Activated T-cell treated with anti-CD3 and anti-CD28 coated beads, Interleukin-2, amount 50 U/mL, for 4 hours (primary cell): ENCODE data around the gene WWOX. TPM values are rescaled to one million over a fixed set of nuclear protein-coding genes. Genes with fewer than 3 reads are reported as not detected.
"Not testable (repeated sequence)": the region's sequence is repeated elsewhere in the genome, so short reads cannot be mapped to it uniquely, and the experiment has no call there.

Experiments
- ATAC-seq, 2 donors: fragments of 200-7000 bp; cut with Tn5 transposase; one replicate each; pipeline ENCODE4 v1.10.0; 2021
- DNase-seq: peaks from one replicate; pipeline ENCODE4 v3.0.0-alpha.2; 2020
- H3K27me3 Mint-ChIP-seq: one replicate; pipeline ENCODE4 v1.8.0; 2021; ENCODE audit warnings: low read depth, mixed read lengths
- H3K36me3 Mint-ChIP-seq: one replicate; pipeline ENCODE4 v1.8.0; 2022; ENCODE audit warnings: mixed read lengths; ENCODE audit not compliant: insufficient read depth
- H3K4me1 Mint-ChIP-seq: one replicate; pipeline ENCODE4 v1.8.0; 2021; ENCODE audit warnings: low read depth, mixed read lengths
- H3K4me3 Mint-ChIP-seq: one replicate; pipeline ENCODE4 v1.8.0; 2021; ENCODE audit warnings: mild to moderate bottlenecking, moderate library complexity, mixed read lengths
- H3K9me3 Mint-ChIP-seq: one replicate; pipeline ENCODE4 v1.8.0; 2021; ENCODE audit warnings: mixed read lengths
- total RNA-seq, 3 donors: library from RNA; stranded (reverse); gene quantifications; one replicate each; pipeline ENCODE4 v1.2.1, GENCODE V29; 2021

WWOX gene
- total RNA-seq, result 10 to 100 TPM; 13.9 to 19.1 (median 18.9) TPM

DNA sequence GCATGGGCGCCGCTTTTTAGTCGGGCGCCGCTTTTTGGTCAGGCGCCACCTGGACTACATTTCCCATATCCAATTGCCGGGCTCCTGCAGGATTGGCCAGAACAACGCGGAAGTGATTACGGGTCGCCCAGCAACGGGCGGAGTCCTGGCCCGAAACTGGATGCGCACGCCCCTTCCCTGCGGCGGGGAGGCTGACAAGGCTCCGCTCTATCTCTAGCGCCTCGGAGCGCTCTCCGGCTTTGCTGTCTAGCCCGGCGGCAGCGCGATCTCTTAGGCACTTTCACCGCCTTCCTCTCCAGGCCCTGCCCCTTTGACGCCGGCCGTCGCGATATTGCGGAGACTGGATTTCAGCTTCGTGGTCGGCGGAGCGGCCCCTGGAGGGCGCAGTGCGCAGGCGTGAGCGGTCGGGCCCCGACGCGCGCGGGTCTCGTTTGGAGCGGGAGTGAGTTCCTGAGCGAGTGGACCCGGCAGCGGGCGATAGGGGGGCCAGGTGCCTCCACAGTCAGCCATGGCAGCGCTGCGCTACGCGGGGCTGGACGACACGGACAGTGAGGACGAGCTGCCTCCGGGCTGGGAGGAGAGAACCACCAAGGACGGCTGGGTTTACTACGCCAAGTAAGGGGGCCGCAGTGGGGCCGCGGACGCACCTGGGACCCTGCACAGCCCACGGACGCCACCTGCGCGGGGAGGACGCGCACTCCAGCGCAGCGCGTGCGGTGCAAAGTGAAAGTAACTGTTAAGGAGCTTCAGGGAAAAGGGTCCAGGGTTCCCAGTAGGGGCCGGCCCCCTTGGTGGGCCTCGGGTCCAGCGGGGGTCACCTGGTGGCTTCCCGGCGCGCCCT lies at the start of gene WWOX:
Gene WWOX (plus strand): TSS at position 384 of the 841 bp plus-strand sequence.
- DNase-seq, result peak; percentile 93
- Mint-ChIP-seq H3K27me3 (peaks cover 8% of the 10 kb centered on the region), H3K4me1 (peaks cover 23% of the 10 kb centered on the region), H3K4me3 (peak within 1 kb of the TSS; percentile 89), H3K9me3 (no peaks in the 10 kb centered on the region), H3K36me3 (no peaks in the 10 kb centered on the region)
- peak; percentile 96 to 98 for ATAC-seq

DNA sequence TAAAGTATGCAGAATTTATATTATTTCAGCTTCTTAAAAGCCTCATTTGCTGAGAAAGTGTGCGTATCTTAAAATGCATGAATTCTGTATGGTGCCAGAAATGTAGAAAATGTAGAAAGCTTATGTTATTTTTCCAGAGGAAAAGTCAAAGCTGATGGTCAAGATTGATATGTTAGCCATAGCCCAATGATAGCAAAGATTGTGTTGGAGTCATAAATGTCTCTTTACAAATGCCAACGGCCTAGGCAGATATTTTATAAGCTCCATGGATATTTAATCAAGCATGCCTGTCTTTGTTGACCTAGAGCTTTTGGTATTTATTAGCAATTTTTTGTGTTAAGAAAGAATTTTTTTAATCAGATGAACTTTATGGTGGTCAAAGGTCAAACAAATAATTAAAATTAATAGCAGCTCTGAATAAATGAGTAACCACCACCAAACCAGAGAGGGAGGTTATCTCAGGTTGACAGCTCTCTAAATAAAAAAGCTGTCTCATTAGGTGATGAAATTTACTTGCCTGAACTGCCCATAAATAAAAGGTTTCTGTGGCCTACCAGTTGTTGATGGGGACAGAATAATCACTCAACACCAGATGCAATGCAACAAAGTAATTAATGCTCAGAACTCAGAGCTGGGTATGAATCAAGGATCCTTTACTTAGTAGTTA lies 48.6 kb upstream of the WWOX start:
- Mint-ChIP-seq H3K27me3 (peaks cover 20% of the 10 kb centered on the region), H3K4me3 (no peak overlapping the region), H3K9me3 (no peaks in the 10 kb centered on the region), H3K36me3 (no peaks in the 10 kb centered on the region), H3K4me1 (no peaks in the 10 kb centered on the region)
- ATAC-seq (no peak), DNase-seq (no peak)

GRCh38 chr16:78057803-78058564 lies 41.5 kb upstream of the WWOX start:
- Mint-ChIP-seq H3K27me3 (no peaks in the 10 kb centered on the region), H3K4me3 (no peak overlapping the region), H3K9me3 (no peaks in the 10 kb centered on the region), H3K4me1 (no peaks in the 10 kb centered on the region), H3K36me3 (no peaks in the 10 kb centered on the region)
- ATAC-seq, result no peak
- DNase-seq, result no peak

DNA sequence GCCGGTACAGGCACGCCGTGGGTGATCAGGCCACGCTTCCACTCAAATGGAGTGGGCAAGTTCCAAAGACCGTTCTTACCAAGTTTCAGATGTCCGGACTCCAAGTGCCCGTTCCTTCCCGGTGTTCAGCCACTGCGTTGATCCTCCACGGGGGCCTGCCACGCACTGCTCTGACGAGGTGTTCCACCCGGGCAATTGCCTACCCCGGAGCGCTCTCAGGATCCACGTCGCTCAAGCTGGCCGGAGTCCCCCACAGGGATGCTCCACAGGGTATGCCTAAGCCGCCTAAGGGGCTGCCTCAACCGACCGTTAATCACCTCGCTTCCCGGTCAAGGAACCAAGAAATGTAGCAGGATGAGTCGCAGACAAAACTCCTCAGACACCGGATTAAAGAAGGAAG lies 39.6 kb upstream of the WWOX start:
- H3K9me3 Mint-ChIP-seq, H3K4me3 Mint-ChIP-seq, DNase-seq, ATAC-seq, H3K36me3 Mint-ChIP-seq, H3K4me1 Mint-ChIP-seq, H3K27me3 Mint-ChIP-seq: not testable (repeated sequence)

GRCh38 chr16:78060295-78060694 lies 39.2 kb upstream of the WWOX start:
- ATAC-seq (no peak), DNase-seq (no peak)
- Mint-ChIP-seq H3K4me1 (no peaks in the 10 kb centered on the region), H3K36me3 (no peaks in the 10 kb centered on the region), H3K27me3 (no peaks in the 10 kb centered on the region), H3K4me3 (no peak overlapping the region), H3K9me3 (no peaks in the 10 kb centered on the region)

GRCh38 chr16:78060809-78061208 lies 38.6 kb upstream of the WWOX start:
- Mint-ChIP-seq H3K4me1 (no peaks in the 10 kb centered on the region), H3K36me3 (no peaks in the 10 kb centered on the region), H3K27me3 (no peaks in the 10 kb centered on the region), H3K4me3 (no peak overlapping the region), H3K9me3 (no peaks in the 10 kb centered on the region)
- DNase-seq (no peak), ATAC-seq (no peak)

GRCh38 chr16:78065319-78065718 lies 34.1 kb upstream of the WWOX start:
- DNase-seq (no peak), ATAC-seq (no peak)
- Mint-ChIP-seq H3K9me3 (no peaks in the 10 kb centered on the region), H3K36me3 (no peaks in the 10 kb centered on the region), H3K27me3 (peaks cover 3% of the 10 kb centered on the region), H3K4me3 (no peak overlapping the region), H3K4me1 (no peaks in the 10 kb centered on the region)

- no peaks in the 10 kb centered on the region for H3K4me1 Mint-ChIP-seq
- DNase-seq, result no peak
- H3K36me3 Mint-ChIP-seq, result no peaks in the 10 kb centered on the region
- H3K4me3 Mint-ChIP-seq, result no peak overlapping the region
- peaks cover 6% of the 10 kb centered on the region for H3K27me3 Mint-ChIP-seq
- H3K9me3 Mint-ChIP-seq, result no peaks in the 10 kb centered on the region
- no peak for ATAC-seq
These were observed 29.5 kb upstream of the WWOX start for GRCh38 chr16:78069913-78070312.

- no peak for ATAC-seq
- no peaks in the 10 kb centered on the region for H3K4me1 Mint-ChIP-seq
These were observed 27.2 kb upstream of the WWOX start for GRCh38 chr16:78072275-78072674.

DNA sequence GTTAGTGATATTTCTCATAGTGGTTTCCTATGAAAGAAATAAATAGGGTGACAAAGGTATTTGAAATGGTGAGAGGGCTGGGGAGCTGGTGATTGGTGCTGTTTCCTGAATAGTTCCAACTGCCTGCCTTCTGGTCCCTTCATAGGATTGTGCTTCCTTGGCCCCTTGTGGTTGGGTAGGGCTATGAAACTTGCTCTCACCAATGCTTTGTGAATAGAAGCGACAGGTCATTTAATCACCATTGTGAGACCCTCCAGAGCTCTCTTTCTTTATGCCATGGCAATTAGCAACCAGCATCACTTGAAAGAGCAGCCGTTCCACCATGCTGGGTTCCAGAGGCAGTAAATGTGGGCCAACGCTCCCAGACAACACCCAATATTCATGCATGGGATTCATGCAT lies 23.7 kb upstream of the WWOX start:
- Mint-ChIP-seq H3K9me3 (no peaks in the 10 kb centered on the region), H3K27me3 (peaks cover 3% of the 10 kb centered on the region), H3K4me3 (no peak overlapping the region), H3K4me1 (no peaks in the 10 kb centered on the region), H3K36me3 (no peaks in the 10 kb centered on the region)
- DNase-seq, result no peak
- no peak for ATAC-seq

More at GRCh38 chr16:78072275-78072674, 27.2 kb upstream of the WWOX start:
- Mint-ChIP-seq H3K9me3 (no peaks in the 10 kb centered on the region), H3K4me3 (no peak overlapping the region), H3K27me3 (peaks cover 6% of the 10 kb centered on the region), H3K36me3 (no peaks in the 10 kb centered on the region)
- no peak for DNase-seq

GRCh38 chr16:78081341-78081740 lies 18.1 kb upstream of the WWOX start:
- no peaks in the 10 kb centered on the region for H3K36me3 Mint-ChIP-seq
- no peak overlapping the region for H3K4me3 Mint-ChIP-seq
- H3K27me3 Mint-ChIP-seq, result peaks cover 4% of the 10 kb centered on the region
- H3K4me1 Mint-ChIP-seq, result no peaks in the 10 kb centered on the region
- no peak for DNase-seq
- no peaks in the 10 kb centered on the region for H3K9me3 Mint-ChIP-seq
- ATAC-seq, result no peak

- ATAC-seq (no peak), DNase-seq (no peak)
- Mint-ChIP-seq H3K27me3 (peaks cover 20% of the 10 kb centered on the region), H3K36me3 (no peaks in the 10 kb centered on the region), H3K9me3 (no peaks in the 10 kb centered on the region), H3K4me1 (no peaks in the 10 kb centered on the region), H3K4me3 (no peak overlapping the region)
These were observed 8.0 kb upstream of the WWOX start for GRCh38 chr16:78091419-78091818.

DNA sequence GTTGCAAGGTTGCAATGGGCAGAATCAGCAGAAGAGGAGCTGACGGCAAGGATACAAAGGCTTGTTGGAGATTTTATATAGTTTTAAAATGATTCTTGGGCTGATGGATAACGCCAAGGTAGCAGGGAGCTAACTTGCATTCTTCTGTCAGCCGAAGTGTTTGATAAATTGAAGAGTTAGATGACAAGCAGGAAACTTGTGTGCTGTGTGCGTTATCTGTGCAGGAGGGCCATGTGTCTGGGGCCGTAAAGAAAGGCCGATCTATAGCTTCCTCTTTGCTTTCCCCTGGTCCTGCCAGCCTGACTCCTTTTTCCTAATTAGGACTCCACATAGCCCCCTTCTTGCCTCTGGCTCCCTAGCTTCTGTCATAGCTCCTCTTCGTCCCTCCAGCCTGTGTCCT lies 6.7 kb upstream of the WWOX start:
- Mint-ChIP-seq H3K9me3 (no peaks in the 10 kb centered on the region), H3K36me3 (no peaks in the 10 kb centered on the region), H3K4me1 (no peaks in the 10 kb centered on the region), H3K4me3 (no peak overlapping the region), H3K27me3 (peaks cover 20% of the 10 kb centered on the region)
- DNase-seq, result no peak
- ATAC-seq, result no peak

- Mint-ChIP-seq H3K36me3 (no peaks in the 10 kb centered on the region), H3K4me1 (peaks cover 6% of the 10 kb centered on the region), H3K4me3 (no peak overlapping the region), H3K9me3 (no peaks in the 10 kb centered on the region), H3K27me3 (peaks cover 20% of the 10 kb centered on the region)
- no peak for ATAC-seq
- DNase-seq, result no peak
These were observed 5.3 kb upstream of the WWOX start for GRCh38 chr16:78094166-78094565.
